B cell (primary cell): ENCODE data around the gene TLE2. TPM values are rescaled to one million over a fixed set of nuclear protein-coding genes. Genes with fewer than 3 reads are reported as not detected.

Source experiments
- ATAC-seq: fragments of 200-7000 bp; cut with Tn5 transposase; one replicate; pipeline ENCODE4 v1.10.0; 2021; ENCODE audit warnings: low read depth, mild to moderate bottlenecking, moderate number of reproducible peaks, moderate library complexity
- CTCF ChIA-PET: fragments of 350-600 bp; sonication (Branson Sonifier 250); formaldehyde crosslinking; loops from one replicate; lab custom pipeline; 2021; ENCODE audit warnings: antibody characterized with exemption, inconsistent platforms; lab: Charles Lee
- POLR2A ChIA-PET: fragments of 350-600 bp; sonication (Branson Sonifier 250); formaldehyde crosslinking; loops from one replicate; lab custom pipeline; 2021; ENCODE audit warnings: antibody characterized with exemption; lab: Charles Lee
- DNase-seq: peaks from one replicate; pipeline ENCODE4 v3.0.0; 2013
- H2AFZ ChIP-seq: 2 replicates; pipeline ENCODE4 v1.6.1; 2012; ENCODE audit warnings: mild to moderate bottlenecking, low read depth, low read length; ENCODE audit not compliant: insufficient read depth, poor library complexity, severe bottlenecking
- H3K27ac ChIP-seq, 2 donors: 1 replicate in 1 of 2; 2 replicates in 1 of 2; pipeline ENCODE4 v1.5.1; 2012 to 2013; ENCODE audit warnings: low read length in 2 of 2, mild to moderate bottlenecking in 2 of 2, moderate library complexity in 1 of 2
- H3K27me3 ChIP-seq, 4 experiments: fragments of 200-600 bp in 1 of 4; sonication (generic) in 1 of 4; replicated peaks in 1 of 4; 1 replicate in 2 of 4; 2 replicates in 2 of 4; pipeline versions ENCODE4 v1.6.1 to v1.7.0; 2013 to 2016; ENCODE audit warnings: low read length in 3 of 4, mild to moderate bottlenecking in 2 of 4, mixed read lengths in 1 of 4, moderate library complexity in 1 of 4; ENCODE audit not compliant: insufficient read depth in 4 of 4, control insufficient read depth in 3 of 4; ENCODE audit errors: control extremely low read depth in 1 of 4
- H3K36me3 ChIP-seq, 2 experiments: replicated peaks in 1 of 2; 1 replicate in 1 of 2; 2 replicates in 1 of 2; pipeline versions ENCODE4 v1.6.1 to v1.7.1; 2013; ENCODE audit warnings: low read length in 1 of 2; ENCODE audit not compliant: insufficient read depth in 2 of 2, control insufficient read depth in 1 of 2; ENCODE audit errors: control extremely low read depth in 1 of 2, extremely low read depth in 1 of 2
- H3K4me1 ChIP-seq, 2 donors: fragments of 200-600 bp in 1 of 2; sonication (generic) in 1 of 2; 1 replicate in 1 of 2; 2 replicates in 1 of 2; pipeline versions ENCODE4 v1.5.1 to v1.6.1; 2013 to 2017; ENCODE audit warnings: low read length in 2 of 2; ENCODE audit not compliant: control insufficient read depth in 2 of 2, insufficient read depth in 2 of 2
- H3K4me2 ChIP-seq: replicated peaks from 2 replicates; pipeline ENCODE3; 2012; ENCODE audit warnings: mild to moderate bottlenecking, low read depth, low read length; ENCODE audit not compliant: poor library complexity, severe bottlenecking
- H3K4me3 ChIP-seq, 5 experiments: fragments of 200-600 bp in 1 of 5; sonication (generic) in 1 of 5; 1 replicate in 3 of 5; 2 replicates in 2 of 5; pipeline versions ENCODE4 v1.5.1 to v1.7.0; 2011 to 2016; ENCODE audit warnings: low read length in 4 of 5, mild to moderate bottlenecking in 4 of 5, low read depth in 2 of 5, control low read depth in 1 of 5, moderate library complexity in 1 of 5; ENCODE audit not compliant: insufficient read depth in 1 of 5; ENCODE audit errors: control extremely low read depth in 1 of 5, extremely low read depth in 1 of 5
- H3K79me2 ChIP-seq: fragments of 200-600 bp; sonication (generic); one replicate; pipeline ENCODE4 v1.6.0; 2016; ENCODE audit warnings: low read length; ENCODE audit not compliant: control insufficient read depth, insufficient read depth
- H3K9ac ChIP-seq: fragments of 200-600 bp; sonication (generic); 2 replicates; pipeline ENCODE4 v1.6.1; 2017; ENCODE audit warnings: mild to moderate bottlenecking, low read length, moderate library complexity
- H3K9me3 ChIP-seq, 3 donors: one replicate each; pipeline versions ENCODE4 v1.6.1 to v1.7.1; 2013; ENCODE audit warnings: low read length in 2 of 3; ENCODE audit not compliant: control insufficient read depth in 2 of 3, insufficient read depth in 1 of 3; ENCODE audit errors: control extremely low read depth in 1 of 3
- H4K20me1 ChIP-seq: 2 replicates; pipeline ENCODE4 v1.6.0; 2012; ENCODE audit warnings: mild to moderate bottlenecking, low read length; ENCODE audit not compliant: insufficient read depth, control insufficient read depth, poor library complexity, severe bottlenecking
- H3K27ac Mint-ChIP-seq: one replicate; pipeline ENCODE4 v1.8.0; 2021; ENCODE audit warnings: mixed read lengths
- H3K27me3 Mint-ChIP-seq: one replicate; pipeline ENCODE4 v1.8.0; 2021; ENCODE audit warnings: mixed read lengths
- H3K4me1 Mint-ChIP-seq: one replicate; pipeline ENCODE4 v1.8.0; 2021; ENCODE audit warnings: mixed read lengths
- H3K4me3 Mint-ChIP-seq: one replicate; pipeline ENCODE4 v1.8.0; 2021; ENCODE audit warnings: mixed read lengths
- H3K9me3 Mint-ChIP-seq: one replicate; pipeline ENCODE4 v1.8.0; 2022; ENCODE audit warnings: mixed read lengths; ENCODE audit not compliant: insufficient read depth
- CTCF ChIP-seq: fragments of 200-600 bp; IDR thresholded peaks from one replicate; pipeline ENCODE4 v1.8.0; 2022; ENCODE audit warnings: antibody characterized with exemption, mild to moderate bottlenecking
- EZH2 ChIP-seq: IDR thresholded peaks from 2 replicates; pipeline ENCODE4 v1.6.1; 2012; ENCODE audit warnings: borderline replicate concordance, low read depth, mild to moderate bottlenecking, moderate library complexity, low read length; ENCODE audit not compliant: insufficient read depth, poor library complexity, severe bottlenecking
- WGBS: methylation state at CpG from one replicate; pipeline ENCODE4 v1.1.5; 2013; ENCODE audit warnings: missing lambda C conversion rate; ENCODE audit not compliant: insufficient coverage; 5-methylcytosine and 5-hydroxymethylcytosine counted together
- intact Hi-C: fragments of 100-400 bp; cut with micrococcal nuclease; formaldehyde crosslinking; loops from one replicate; pipeline ENCODE4 v1.10.0; 2022
- polyA plus RNA-seq: library from polyadenylated mRNA; depleted of rRNA; stranded (reverse); fragments of >200 nt; gene quantifications from 2 replicates; pipeline ENCODE4 v1.2.3, GENCODE V29; 2012
- total RNA-seq, 2 donors: library from RNA; stranded (reverse); fragments of 120-200 nt in 1 of 2; gene quantifications; 1 replicate in 1 of 2; 2 replicates in 1 of 2; pipeline versions ENCODE4 v1.2.3 to v1.2.4, GENCODE V29; 2013 to 2022

TLE2 gene
- total and polyA plus RNA-seq, 2 donors (not counting 1 experiment from before 2014, with no cell fraction given) = 3.0 to 5.3 TPM

- H3K9ac ChIP-seq = no peak overlapping the region
- POLR2A ChIA-PET = no interaction called here
- H2AFZ ChIP-seq = no peak overlapping the region
- ATAC-seq (no peak), DNase-seq (no peak)
- CTCF ChIA-PET = interaction anchor here (0.6 to 1.6 kb wide), 3 partner anchors 43 to 120 kb away, joined by 3 to 6 read pairs (median 3); no protein-coding TSS in a partner anchor
- Mint-ChIP-seq H3K4me1 (no peaks in the 10 kb centered on the region), H3K4me3 (no peak overlapping the region), H3K27me3 (no peaks in the 10 kb centered on the region), H3K9me3 (no peaks in the 10 kb centered on the region), H3K27ac (no peak overlapping the region)
- H3K27ac ChIP-seq = no peak overlapping the region
- H3K4me2 ChIP-seq = no peak overlapping the region
- H3K4me3 ChIP-seq = no peak overlapping the region
- peaks cover 0 to 3% (median under 1%) of the 10 kb centered on the region in 4 experiments for H3K27me3 ChIP-seq
- H3K9me3 ChIP-seq = peaks cover 0 to 6% (median 0%) of the 10 kb centered on the region in 3 donors
- 93% methylated on average over 17 of the region's 18 CpGs for WGBS
- intact Hi-C loops = no loop called here
- no peaks in the 10 kb centered on the region for H3K79me2 ChIP-seq
- no peak for TF ChIP-seq EZH2
- no peak for TF ChIP-seq CTCF
- no peaks in the 10 kb centered on the region for H4K20me1 ChIP-seq
- no peaks in the 10 kb centered on the region for H3K4me1 ChIP-seq
- H3K36me3 ChIP-seq = no peaks in the 10 kb centered on the region
These were observed 23.7 kb downstream of the TLE2 start for GRCh38 chr19:3005345-3005744.

DNA sequence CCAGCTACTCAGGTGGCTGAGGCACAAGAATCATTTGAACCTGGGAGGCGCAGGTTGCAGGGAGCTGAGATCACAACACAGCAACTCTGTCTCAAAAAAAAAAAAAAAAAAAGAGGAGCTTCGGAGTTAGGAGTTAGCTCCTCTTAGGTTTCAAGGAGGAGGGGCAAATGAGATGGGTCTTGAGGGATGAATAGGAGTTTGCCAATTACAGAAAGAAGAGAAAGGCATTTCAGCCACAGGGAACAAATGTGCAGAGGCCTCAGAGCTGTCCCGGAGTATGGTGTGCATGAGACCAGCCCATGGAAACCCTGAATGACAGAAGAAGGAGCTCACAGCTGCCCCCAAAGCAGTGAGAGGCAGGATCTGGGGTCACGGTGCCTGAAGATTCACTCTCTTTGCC, 24.6 kb downstream of the TLE2 start:
- Mint-ChIP-seq H3K9me3 (no peaks in the 10 kb centered on the region), H3K4me1 (no peaks in the 10 kb centered on the region), H3K27me3 (no peaks in the 10 kb centered on the region), H3K4me3 (no peak overlapping the region), H3K27ac (no peak overlapping the region)
- no peaks in the 10 kb centered on the region for H3K36me3 ChIP-seq
- TF ChIP-seq CTCF (no peak), EZH2 (no peak)
- peaks cover 0 to 3% (median 0%) of the 10 kb centered on the region in 4 experiments for H3K27me3 ChIP-seq
- H3K4me3 ChIP-seq = no peak overlapping the region
- H3K9me3 ChIP-seq = peaks cover 0 to 6% (median 0%) of the 10 kb centered on the region in 3 donors
- ChIA-PET POLR2A (interaction anchor here (0.6 kb wide), 1 partner anchor 21 kb away, joined by 7 read pairs; no protein-coding TSS in a partner anchor), CTCF (interaction anchor here (1.1 to 1.6 kb wide), 2 partner anchors 71 to 121 kb away, joined by 3 to 6 read pairs; no protein-coding TSS in a partner anchor)
- no peak overlapping the region for H3K9ac ChIP-seq
- intact Hi-C loops = no loop called here
- ATAC-seq (no peak), DNase-seq (no peak)
- no peak overlapping the region for H3K27ac ChIP-seq
- H3K4me1 ChIP-seq = no peaks in the 10 kb centered on the region
- WGBS = 94% methylated on average over 2 of the region's 4 CpGs
- H3K79me2 ChIP-seq = no peaks in the 10 kb centered on the region
- H4K20me1 ChIP-seq = no peaks in the 10 kb centered on the region
- H2AFZ ChIP-seq = no peak overlapping the region
- H3K4me2 ChIP-seq = no peak overlapping the region
